WTC11 (cell line): ENCODE results near the gene NEO1. TPM values are rescaled to one million over a fixed set of nuclear protein-coding genes. Genes with fewer than 3 reads are reported as not detected.

Experiments
- ATAC-seq: fragments of 200-7000 bp; cut with Tn5 transposase; 2 replicates; pipeline ENCODE4 v1.10.0; 2021; ENCODE audit warnings: mild to moderate bottlenecking, moderate library complexity
- CTCF ChIA-PET: fragments of 300-600 bp; sonication (Branson Sonifier 250); formaldehyde crosslinking; loops from one replicate; lab custom pipeline; 2021; ENCODE audit warnings: antibody characterized with exemption; lab: Charles Lee
- POLR2A ChIA-PET: fragments of 350-600 bp; sonication (Branson Sonifier 250); formaldehyde crosslinking; loops from one replicate; lab custom pipeline; 2021; ENCODE audit warnings: antibody characterized with exemption; lab: Charles Lee
- DNase-seq: peaks from one replicate; pipeline ENCODE4 v3.0.0; 2021; ENCODE audit warnings: low spot score
- H3K27ac Mint-ChIP-seq: 2 replicates; pipeline ENCODE4 v1.8.0; 2021; ENCODE audit warnings: mixed read lengths
- H3K27me3 Mint-ChIP-seq: 2 replicates; pipeline ENCODE4 v1.8.0; 2021; ENCODE audit warnings: low read depth, mild to moderate bottlenecking, moderate library complexity, mixed read lengths
- H3K36me3 Mint-ChIP-seq: 2 replicates; pipeline ENCODE4 v1.8.0; 2021; ENCODE audit warnings: mixed read lengths
- H3K4me1 Mint-ChIP-seq: 2 replicates; pipeline ENCODE4 v1.8.0; 2022; ENCODE audit warnings: mixed read lengths
- H3K4me3 Mint-ChIP-seq: 2 replicates; pipeline ENCODE4 v1.8.0; 2021; ENCODE audit warnings: mild to moderate bottlenecking, moderate library complexity, mixed read lengths
- H3K9me3 Mint-ChIP-seq: 2 replicates; pipeline ENCODE4 v1.8.0; 2021; ENCODE audit warnings: mixed read lengths
- AR ChIP-seq: fragments of 250-450 bp; sonication (Bioruptor Pico); IDR thresholded peaks from 2 replicates; pipeline ENCODE4 v1.9.0; 2021; ENCODE audit warnings: mild to moderate bottlenecking
- ARID4B ChIP-seq: sonication (generic); formaldehyde crosslinking; IDR thresholded peaks from 2 replicates; pipeline ENCODE4 v1.8.0; 2023; ENCODE audit warnings: missing genetic modification reagents, mild to moderate bottlenecking, borderline replicate concordance
- CBFB ChIP-seq: sonication (generic); formaldehyde crosslinking; IDR thresholded peaks from 2 replicates; pipeline ENCODE4 v1.8.1; 2022; ENCODE audit warnings: mild to moderate bottlenecking, low read depth, missing genetic modification reagents
- CREM ChIP-seq: sonication (generic); formaldehyde crosslinking; IDR thresholded peaks from 2 replicates; pipeline ENCODE4 v1.8.1; 2022; ENCODE audit warnings: mild to moderate bottlenecking, missing genetic modification reagents, moderate library complexity
- NFYB ChIP-seq: sonication (generic); formaldehyde crosslinking; conservative IDR thresholded peaks from 2 replicates; pipeline ENCODE4 v1.8.0; 2022; ENCODE audit warnings: low read depth, missing genetic modification reagents
- PREB ChIP-seq: sonication (generic); formaldehyde crosslinking; IDR thresholded peaks from 2 replicates; pipeline ENCODE4 v1.8.1; 2022; ENCODE audit warnings: mild to moderate bottlenecking, missing genetic modification reagents, moderate library complexity, borderline replicate concordance
- RELA ChIP-seq: sonication (generic); formaldehyde crosslinking; IDR thresholded peaks from 2 replicates; pipeline ENCODE4 v1.8.1; 2022; ENCODE audit warnings: missing genetic modification reagents, mild to moderate bottlenecking, borderline replicate concordance
- STAT6 ChIP-seq: sonication (generic); formaldehyde crosslinking; conservative IDR thresholded peaks from 2 replicates; pipeline ENCODE4 v1.8.1; 2023; ENCODE audit warnings: mild to moderate bottlenecking, low read depth, missing genetic modification reagents, moderate library complexity
- TEAD4 ChIP-seq: sonication (generic); formaldehyde crosslinking; IDR thresholded peaks from 2 replicates; pipeline ENCODE4 v1.8.0; 2022; ENCODE audit warnings: mild to moderate bottlenecking, missing genetic modification reagents
- USF1 ChIP-seq: sonication (generic); formaldehyde crosslinking; IDR thresholded peaks from 2 replicates; pipeline ENCODE4 v1.8.0; 2022; ENCODE audit warnings: mild to moderate bottlenecking, missing genetic modification reagents
- ZMAT4 ChIP-seq: fragments of 250-450 bp; sonication (Bioruptor Pico); IDR thresholded peaks from 2 replicates; pipeline ENCODE4 v1.9.0; 2021; ENCODE audit warnings: mild to moderate bottlenecking
- ZNF219 ChIP-seq: sonication (generic); formaldehyde crosslinking; IDR thresholded peaks from 2 replicates; pipeline ENCODE4 v1.8.0; 2023; ENCODE audit warnings: missing genetic modification reagents, mild to moderate bottlenecking, borderline replicate concordance
- ZNF232 ChIP-seq: sonication (generic); formaldehyde crosslinking; IDR thresholded peaks from 2 replicates; pipeline ENCODE4 v1.8.0; 2022; ENCODE audit warnings: mild to moderate bottlenecking, missing genetic modification reagents
- ZNF396 ChIP-seq: fragments of 250-450 bp; sonication (Bioruptor Pico); IDR thresholded peaks from 2 replicates; pipeline ENCODE4 v1.8.0; 2021; ENCODE audit warnings: mild to moderate bottlenecking, moderate library complexity, borderline replicate concordance
- total RNA-seq: library from RNA; stranded (reverse); gene quantifications from 3 replicates; pipeline ENCODE4 v1.2.3, GENCODE V29; 2021

The NEO1 gene
- total RNA-seq, 1 experiment from 2014 or later: 37.1 TPM

GRCh38 chr15:73284090-73284716, 231.9 kb downstream of the NEO1 start (continued):
- no peak for TF ChIP-seq NFYB (CRISPR knock-in tag)
- TF ChIP-seq ZNF219 (CRISPR knock-in tag): no peak
- TF ChIP-seq CREM (CRISPR knock-in tag): no peak
- no peak for TF ChIP-seq PREB
- no peak for TF ChIP-seq STAT6 (CRISPR knock-in tag)
- no peak for TF ChIP-seq ZNF232 (CRISPR knock-in tag)
- no peak for TF ChIP-seq AR
- no peak for TF ChIP-seq RELA
- TF ChIP-seq ARID4B: no peak
- TF ChIP-seq CBFB: no peak
- TF ChIP-seq TEAD4: no peak
- TF ChIP-seq ZMAT4 (CRISPR knock-in tag): no peak

- no peak overlapping the region for H3K4me3 Mint-ChIP-seq
- no peak overlapping the region for H3K27ac Mint-ChIP-seq
- ChIA-PET POLR2A (no interaction called here), CTCF (interaction anchor here (1.0 kb wide), 1 partner anchor 37 kb away, joined by 3 read pairs; no protein-coding TSS in a partner anchor)
- H3K36me3 Mint-ChIP-seq: peaks cover 30% of the 10 kb centered on the region
- no peak for DNase-seq
- ATAC-seq: no peak
- no peak for TF ChIP-seq ZNF396 (CRISPR knock-in tag)
- TF ChIP-seq USF1 (CRISPR knock-in tag): no peak
- no peaks in the 10 kb centered on the region for H3K27me3 Mint-ChIP-seq
- H3K9me3 Mint-ChIP-seq: no peaks in the 10 kb centered on the region
- H3K4me1 Mint-ChIP-seq: no peaks in the 10 kb centered on the region
These were observed 234.0 kb downstream of the NEO1 start for GRCh38 chr15:73286311-73286710.
